Left lobe of liver (tissue), 2 donors: Measurements from ENCODE around the gene GEMIN5. TPM values are rescaled to one million over a fixed set of nuclear protein-coding genes. Genes with fewer than 3 reads are reported as not detected.

ENCODE experiments used
- ATAC-seq: fragments of 200-7000 bp; cut with Tn5 transposase; one replicate; pipeline ENCODE4 v1.9.1; 2020; ENCODE audit warnings: mild to moderate bottlenecking, moderate library complexity
- DNase-seq: peaks from one replicate; pipeline ENCODE4 v3.0.0-alpha.2; 2020; ENCODE audit warnings: low spot score
- total RNA-seq: library from RNA; stranded (reverse); gene quantifications from one replicate; pipeline ENCODE4 v1.2.1, GENCODE V29; 2021
- donor health status: DM: no; HTN: no; CAD: no; lungs with moderate emphysema.
- donor health status: DM: no; HTN: yes; CAD: no.

The GEMIN5 gene
- total RNA-seq, 1 donor from 2014 or later = 7.1 TPM

- peak; percentile 96 for ATAC-seq
- DNase-seq = peak; percentile 80
These were observed 87.6 kb downstream of the GEMIN5 start, which contains the start of gene FAXDC2 for GRCh38 chr5:154850255-154851062. Gene FAXDC2 (minus strand): TSS chr5:154850603. CDS start chr5:154838178, 12,425 bp downstream.

GRCh38 chr5:154849791-154850201 lies 88.2 kb downstream of the GEMIN5 start:
- peak; percentile 67 for ATAC-seq
- DNase-seq = no peak

- ATAC-seq = no peak
- no peak for DNase-seq
These were observed 88.7 kb downstream of the GEMIN5 start for GRCh38 chr5:154849264-154849785.

DNA sequence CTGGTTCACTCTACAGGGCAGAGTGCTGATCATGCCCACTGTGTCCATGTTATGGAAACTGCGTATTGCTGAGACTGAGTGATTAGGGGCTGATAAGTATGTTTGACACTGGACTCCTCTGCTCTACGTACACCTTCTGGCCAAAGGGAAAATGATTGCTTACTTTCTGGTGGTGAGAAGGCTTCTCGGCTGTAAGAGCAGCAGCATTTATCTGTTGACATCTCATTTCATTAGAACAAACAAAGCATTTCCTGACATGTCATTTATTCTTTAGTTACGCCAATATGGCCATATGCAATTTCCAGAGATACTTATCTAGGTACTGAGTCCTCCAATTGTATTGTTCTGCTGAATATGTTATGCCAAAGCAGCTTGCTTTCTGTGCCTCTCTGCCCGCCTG lies 93.2 kb downstream of the GEMIN5 start:
- no peak for DNase-seq
- ATAC-seq = no peak

GRCh38 chr5:154842689-154843530 lies 95.1 kb downstream of the GEMIN5 start:
- ATAC-seq (no peak), DNase-seq (no peak)

GRCh38 chr5:154841273-154841661 lies 96.7 kb downstream of the GEMIN5 start:
- ATAC-seq = no peak
- no peak for DNase-seq

DNA sequence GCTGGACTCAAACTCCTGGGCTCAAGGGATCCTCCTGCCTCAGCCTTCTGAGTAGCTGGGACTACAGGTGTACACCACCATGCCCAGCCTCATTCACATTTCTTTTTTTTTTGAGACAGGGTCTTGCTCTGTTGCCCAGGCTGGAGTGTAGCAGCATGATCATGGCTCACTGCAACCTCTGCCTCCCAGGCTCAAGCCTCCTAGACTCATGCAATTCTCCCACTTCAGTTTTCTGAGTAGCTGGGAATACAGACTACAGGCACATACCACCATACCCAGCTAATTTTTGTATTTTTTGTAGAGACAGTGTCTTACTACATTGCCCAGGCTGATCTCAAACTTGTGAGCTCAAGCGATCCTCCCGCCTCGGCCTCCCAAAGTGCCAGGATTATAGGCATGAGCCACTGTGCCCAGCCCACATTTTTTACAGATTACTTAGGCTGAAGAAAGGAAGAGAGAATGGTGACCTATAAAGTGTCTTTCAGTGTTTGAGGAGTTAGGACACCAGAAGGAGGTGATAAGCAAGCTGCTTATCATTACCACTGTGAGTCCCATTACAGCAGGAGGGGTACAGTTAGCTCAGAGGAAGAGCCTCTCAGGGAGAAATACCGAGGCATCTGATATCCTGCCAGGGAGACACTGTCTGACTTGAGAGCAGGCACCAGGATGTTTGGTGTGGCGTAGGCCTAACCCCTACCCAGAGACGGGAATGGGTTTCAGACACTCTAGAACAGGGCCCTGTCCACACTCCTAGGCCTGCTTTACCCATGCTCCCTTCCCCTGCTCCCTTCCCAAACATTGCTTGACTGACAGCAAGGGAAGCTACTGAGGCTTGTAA lies 97.4 kb downstream of the GEMIN5 start:
- DNase-seq = no peak

More for the DNA sequence above, 97.4 kb downstream of the GEMIN5 start:
- peak; percentile 28 for ATAC-seq

Other genes with a start within 250 kb of the GEMIN5 start
- 83.2 TPM for gene LARP1, start 182.8 kb downstream of the GEMIN5 start, total RNA-seq
- gene FAXDC2, start 87.6 kb downstream of the GEMIN5 start, total RNA-seq = 83.6 TPM
- gene CNOT8, start 79.6 kb downstream of the GEMIN5 start, total RNA-seq = 18.0 TPM
- 23.0 TPM for gene MRPL22, start 2.9 kb upstream of the GEMIN5 start, total RNA-seq
- gene KIF4B, start 75.5 kb upstream of the GEMIN5 start, total RNA-seq = not detected